ENCODE measurements around the gene FHIT. TPM values are rescaled to one million over a fixed set of nuclear protein-coding genes. Genes with fewer than 3 reads are reported as not detected.

FHIT gene
- total RNA-seq, 2 experiments from 2014 or later: 86.0 to 90.6 TPM

DNA sequence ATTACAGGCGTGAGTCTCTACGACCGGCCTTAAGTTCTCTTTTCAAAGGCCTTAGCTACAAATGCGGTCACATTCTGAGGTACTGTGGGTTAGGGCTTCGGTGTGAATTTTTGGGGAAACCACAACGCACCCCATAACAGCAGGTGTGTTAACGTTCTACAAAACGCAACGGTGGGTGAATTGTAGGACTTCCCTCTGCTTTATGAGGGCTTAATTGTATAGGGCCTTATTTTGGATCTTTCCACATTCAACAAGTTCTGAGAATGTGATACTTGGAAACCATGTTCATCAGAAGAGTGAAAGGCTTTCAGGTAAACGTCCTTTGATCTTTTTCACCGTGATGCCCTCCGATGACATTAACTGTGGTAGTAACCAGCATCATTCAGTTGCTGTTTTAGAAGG lies 1202.8 kb downstream of the FHIT start:
- Mint-ChIP-seq H3K36me3 (ENCODE audit: low read depth) (peaks cover 77% of the 10 kb centered on the region), H3K4me1 (ENCODE audit: low read depth) (peaks cover 91% of the 10 kb centered on the region), H3K27me3 (no peaks in the 10 kb centered on the region), H3K4me3 (peak overlapping the region; percentile 76), H3K9me3 (peaks cover 6% of the 10 kb centered on the region), H3K27ac (peak overlapping the region; percentile 93)
- H3K27ac ChIP-seq (ENCODE audit: low read depth in 1 of 2, low read length in 2 of 2): peak overlapping the region; percentile 56 to 59
- POLR2A ChIA-PET: interaction anchor here (0.8 to 2.0 kb wide), 8 partner anchors 10 to 38 kb away, joined by 3 to 16 read pairs (median 4); no protein-coding TSS in a partner anchor
- CTCF ChIA-PET: interaction anchor here (1.8 kb wide), 1 partner anchor 17 kb away, joined by 4 read pairs; no protein-coding TSS in a partner anchor
- intact Hi-C loops (cut with DNase I, micrococcal nuclease): loop anchor here in 1 of 2 experiments (1.0 to 2.0 kb wide), 2 partner anchors 32 to 38 kb away; no protein-coding TSS in a partner anchor
- H3K36me3 ChIP-seq (ENCODE audit: insufficient read depth, low read length): no peaks in the 10 kb centered on the region
- peaks cover 3 to 6% of the 10 kb centered on the region in 2 experiments for H3K9me3 ChIP-seq (ENCODE audit: control insufficient read depth in 1 of 2, insufficient read depth in 1 of 2, low read length in 2 of 2)
- H3K4me1 ChIP-seq (ENCODE audit: insufficient read depth, low read length): peaks cover 14% of the 10 kb centered on the region
- peak overlapping the region; percentile 17 for H3K4me3 ChIP-seq (ENCODE audit: low read length)
- ATAC-seq (ENCODE audit: poor library complexity): peak; percentile 84
- peak in 10 of 14 experiments; percentile 15 to 76 (median 35) for DNase-seq
- TF ChIP-seq, protein P1, sequence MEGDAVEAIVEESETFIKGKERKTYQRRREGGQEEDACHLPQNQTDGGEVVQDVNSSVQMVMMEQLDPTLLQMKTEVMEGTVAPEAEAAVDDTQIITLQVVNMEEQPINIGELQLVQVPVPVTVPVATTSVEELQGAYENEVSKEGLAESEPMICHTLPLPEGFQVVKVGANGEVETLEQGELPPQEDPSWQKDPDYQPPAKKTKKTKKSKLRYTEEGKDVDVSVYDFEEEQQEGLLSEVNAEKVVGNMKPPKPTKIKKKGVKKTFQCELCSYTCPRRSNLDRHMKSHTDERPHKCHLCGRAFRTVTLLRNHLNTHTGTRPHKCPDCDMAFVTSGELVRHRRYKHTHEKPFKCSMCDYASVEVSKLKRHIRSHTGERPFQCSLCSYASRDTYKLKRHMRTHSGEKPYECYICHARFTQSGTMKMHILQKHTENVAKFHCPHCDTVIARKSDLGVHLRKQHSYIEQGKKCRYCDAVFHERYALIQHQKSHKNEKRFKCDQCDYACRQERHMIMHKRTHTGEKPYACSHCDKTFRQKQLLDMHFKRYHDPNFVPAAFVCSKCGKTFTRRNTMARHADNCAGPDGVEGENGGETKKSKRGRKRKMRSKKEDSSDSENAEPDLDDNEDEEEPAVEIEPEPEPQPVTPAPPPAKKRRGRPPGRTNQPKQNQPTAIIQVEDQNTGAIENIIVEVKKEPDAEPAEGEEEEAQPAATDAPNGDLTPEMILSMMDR (IDR thresholded peaks at IDR 0.05): no peak
- no peaks in the 10 kb centered on the region for H3K27me3 ChIP-seq (ENCODE audit: control insufficient read depth in 1 of 2, insufficient read depth in 2 of 2, low read length in 2 of 2)

DNA sequence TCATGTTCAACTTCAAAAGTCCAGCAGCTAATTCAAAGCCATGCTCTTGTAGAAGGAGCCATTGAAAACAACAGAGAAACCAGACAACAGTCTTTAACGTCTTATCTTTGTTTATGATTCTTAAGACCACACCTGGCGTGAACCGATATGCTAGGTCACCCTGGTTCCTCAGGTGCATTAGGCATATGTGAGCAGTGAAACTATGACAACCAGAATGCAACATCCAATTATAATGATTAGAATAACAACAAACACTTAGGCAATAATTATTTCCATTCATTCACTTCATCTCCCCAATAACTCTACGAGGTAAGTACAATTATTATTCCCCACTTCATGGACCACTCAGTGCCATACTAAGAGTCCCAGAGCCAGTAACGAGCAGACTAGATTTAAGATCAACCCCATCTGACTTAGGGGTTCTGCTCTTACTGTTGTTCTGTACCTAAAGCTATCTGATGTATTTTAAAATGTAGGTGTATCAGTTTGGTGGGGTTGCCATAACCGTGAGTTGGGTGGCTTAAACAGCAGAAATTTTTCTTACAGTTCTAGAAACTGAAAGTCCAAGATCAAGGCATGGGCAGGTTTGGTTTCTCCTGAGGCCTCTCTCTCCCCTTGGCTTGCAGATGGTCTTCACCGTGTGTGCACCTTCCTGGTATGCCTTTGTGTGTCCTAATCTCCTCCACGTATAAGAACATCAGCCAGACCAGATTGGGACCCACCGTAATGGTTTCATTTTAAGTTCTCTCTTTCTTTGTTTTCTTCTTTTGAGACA lies 1203.6 kb downstream of the FHIT start:
- peak in 2 of 14 experiments; percentile 26 to 30 for DNase-seq
- ChIA-PET CTCF (interaction anchor here (1.1 to 1.8 kb wide), 2 partner anchors 14 to 17 kb away, joined by 3 to 4 read pairs; no protein-coding TSS in a partner anchor), POLR2A (interaction anchor here (0.8 to 2.0 kb wide), 8 partner anchors 9 to 37 kb away, joined by 3 to 16 read pairs (median 4); no protein-coding TSS in a partner anchor)
- TF ChIP-seq, protein P1 (IDR thresholded peaks at IDR 0.05): no peak
- Histone ChIP-seq H3K4me3 (ENCODE audit: low read length) (peak overlapping the region; percentile 17), H3K27ac (ENCODE audit: low read depth in 1 of 2, low read length in 2 of 2) (peak overlapping the region; percentile 56 to 59), H3K27me3 (ENCODE audit: control insufficient read depth in 1 of 2, insufficient read depth in 2 of 2, low read length in 2 of 2) (no peaks in the 10 kb centered on the region), H3K36me3 (ENCODE audit: insufficient read depth, low read length) (no peaks in the 10 kb centered on the region), H3K9me3 (ENCODE audit: control insufficient read depth in 1 of 2, insufficient read depth in 1 of 2, low read length in 2 of 2) (peaks cover 3 to 6% of the 10 kb centered on the region in 2 experiments), H3K4me1 (ENCODE audit: insufficient read depth, low read length) (peaks cover 14% of the 10 kb centered on the region)
- H3K36me3 Mint-ChIP-seq (ENCODE audit: low read depth): peaks cover 77% of the 10 kb centered on the region
- peaks cover 88% of the 10 kb centered on the region for H3K4me1 Mint-ChIP-seq (ENCODE audit: low read depth)
- peak overlapping the region; percentile 76 for H3K4me3 Mint-ChIP-seq
- H3K27ac Mint-ChIP-seq: peak overlapping the region; percentile 93
- no peak for ATAC-seq (ENCODE audit: poor library complexity)
- peaks cover 6% of the 10 kb centered on the region for H3K9me3 Mint-ChIP-seq
- intact Hi-C loops (cut with DNase I, micrococcal nuclease): loop anchor here in 1 of 2 experiments (1.0 to 2.0 kb wide), 2 partner anchors 33 to 37 kb away; no protein-coding TSS in a partner anchor
- H3K27me3 Mint-ChIP-seq: no peaks in the 10 kb centered on the region

DNA sequence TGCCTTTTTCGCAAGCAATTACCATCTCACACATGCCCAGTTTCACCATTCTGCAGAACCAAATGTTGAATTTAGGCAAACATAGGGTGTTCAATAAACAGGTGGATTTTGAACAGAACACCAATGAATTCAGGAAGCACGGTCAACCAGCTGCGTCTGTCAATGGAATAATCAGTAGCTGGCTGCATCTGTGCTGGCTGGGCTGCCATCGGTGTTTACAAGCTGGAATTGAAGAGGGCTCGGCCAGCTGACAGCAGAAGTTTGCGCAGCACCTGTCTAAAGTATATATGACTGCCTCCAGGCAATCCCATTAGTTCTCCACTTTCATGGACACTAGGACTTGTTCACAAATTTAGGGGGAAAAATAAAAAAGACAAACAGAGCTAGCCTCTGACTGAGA lies 1205.0 kb downstream of the FHIT start:
- Histone ChIP-seq H3K27me3 (ENCODE audit: control insufficient read depth in 1 of 2, insufficient read depth in 2 of 2, low read length in 2 of 2) (no peaks in the 10 kb centered on the region), H3K27ac (ENCODE audit: low read depth in 1 of 2, low read length in 2 of 2) (no peak overlapping the region), H3K9me3 (ENCODE audit: control insufficient read depth in 1 of 2, insufficient read depth in 1 of 2, low read length in 2 of 2) (peaks cover 3 to 6% of the 10 kb centered on the region in 2 experiments), H3K4me1 (ENCODE audit: insufficient read depth, low read length) (peaks cover 14% of the 10 kb centered on the region), H3K4me3 (ENCODE audit: low read length) (no peak overlapping the region), H3K36me3 (ENCODE audit: insufficient read depth, low read length) (no peaks in the 10 kb centered on the region)
- peaks cover 88% of the 10 kb centered on the region for H3K4me1 Mint-ChIP-seq (ENCODE audit: low read depth)
- ChIA-PET POLR2A (interaction anchor here (1.0 to 1.1 kb wide), 2 partner anchors 11 to 15 kb away, joined by 3 to 4 read pairs; no protein-coding TSS in a partner anchor), CTCF (interaction anchor here (1.3 kb wide), 2 partner anchors 21 to 33 kb away, joined by 3 read pairs; no protein-coding TSS in a partner anchor)
- peak overlapping the region; percentile 25 for H3K4me3 Mint-ChIP-seq
- ATAC-seq (ENCODE audit: poor library complexity) (no peak), DNase-seq (no peak)
- H3K9me3 Mint-ChIP-seq: peaks cover 6% of the 10 kb centered on the region
- no peaks in the 10 kb centered on the region for H3K27me3 Mint-ChIP-seq
- H3K27ac Mint-ChIP-seq: peak overlapping the region; percentile 93
- intact Hi-C loops (cut with DNase I, micrococcal nuclease): no loop called here
- peaks cover 79% of the 10 kb centered on the region for H3K36me3 Mint-ChIP-seq (ENCODE audit: low read depth)
- TF ChIP-seq, protein P1 (IDR thresholded peaks at IDR 0.05): no peak

Data from CD4-positive, alpha-beta T cell (primary cell).